DMS53 (cell line): ENCODE results near the gene TRAF2.

Source experiments
- DNase-seq: peaks from one replicate; lab custom pipeline; 2025; lab: John Stamatoyannopoulos, UW

The TRAF2 gene

GRCh38 chr9:136962163-136962562, 75.8 kb downstream of the TRAF2 start:
- DNase-seq = no peak

- DNase-seq = no peak
These were observed 76.5 kb downstream of the TRAF2 start for GRCh38 chr9:136962701-136963248.

DNA sequence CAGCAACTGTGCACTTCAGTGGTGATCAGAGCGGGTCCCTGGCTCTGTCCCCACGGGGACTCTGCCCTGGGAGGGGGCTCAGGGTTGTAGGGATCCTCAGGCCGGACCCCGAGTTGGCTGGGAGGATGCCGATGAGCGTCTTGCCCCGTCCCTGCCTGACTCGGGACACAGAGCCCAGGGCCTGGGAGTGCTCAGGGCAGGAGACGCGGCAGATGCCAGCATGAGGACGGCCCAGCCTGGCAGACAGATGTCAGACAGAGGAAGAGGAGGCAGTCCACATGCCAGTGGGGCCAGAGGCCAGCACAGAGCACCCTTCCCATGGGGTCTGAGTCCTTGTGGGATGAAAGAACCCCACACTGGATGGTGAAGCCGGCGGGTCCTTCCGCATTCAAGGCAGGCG, 77.0 kb downstream of the TRAF2 start:
- DNase-seq = no peak

DNA sequence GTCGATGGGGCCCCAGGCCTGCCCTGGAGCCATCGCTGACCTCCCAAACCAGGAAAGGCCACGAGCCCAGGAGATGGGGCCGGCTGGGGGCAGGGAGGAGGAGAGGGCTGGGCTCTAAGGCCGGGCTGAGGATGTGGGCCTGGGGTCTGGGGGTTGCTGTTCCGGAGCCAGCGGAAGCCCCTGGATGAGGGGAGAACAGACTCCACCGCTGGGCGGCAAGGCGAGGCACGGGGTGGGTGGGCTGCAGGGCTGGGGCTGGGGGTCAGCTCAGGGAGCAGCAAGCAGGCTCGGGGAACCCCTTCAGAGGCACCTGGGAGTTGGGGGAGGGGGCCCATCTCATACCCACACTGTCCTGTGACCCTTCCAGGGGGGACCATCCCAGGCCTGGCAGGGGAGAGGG, 77.4 kb downstream of the TRAF2 start:
- no peak for DNase-seq

- peak; percentile 87 for DNase-seq
These were observed 77.9 kb downstream of the TRAF2 start for GRCh38 chr9:136964171-136964689.

DNA sequence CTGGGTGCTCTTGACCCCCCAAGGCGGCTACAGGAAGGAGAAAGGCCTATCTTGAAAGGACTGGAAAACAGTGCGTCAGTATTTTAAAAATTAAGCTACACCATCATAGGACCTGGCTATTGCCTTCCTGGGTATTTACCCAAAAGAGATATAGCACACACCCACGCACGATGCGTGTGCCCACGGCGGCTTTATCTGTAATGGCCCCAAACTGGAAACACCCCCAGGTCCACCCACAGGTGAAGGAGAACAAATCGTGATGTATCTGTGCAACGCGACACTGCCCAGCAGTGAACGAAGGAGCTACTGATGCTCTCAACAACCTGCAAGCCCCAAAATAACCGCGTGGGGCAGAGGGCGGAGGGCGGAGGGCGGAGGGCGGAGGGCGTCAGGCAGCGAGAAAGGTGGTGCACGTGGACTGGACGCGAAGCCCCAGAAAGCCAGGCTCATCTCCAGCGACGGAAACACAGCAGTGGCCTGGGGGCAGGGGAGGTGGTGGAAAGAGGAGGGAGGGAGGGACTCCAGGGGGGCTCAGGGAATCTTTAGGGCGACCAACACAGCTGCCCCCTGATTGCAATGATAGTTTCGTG, 78.6 kb downstream of the TRAF2 start:
- no peak for DNase-seq

DNA sequence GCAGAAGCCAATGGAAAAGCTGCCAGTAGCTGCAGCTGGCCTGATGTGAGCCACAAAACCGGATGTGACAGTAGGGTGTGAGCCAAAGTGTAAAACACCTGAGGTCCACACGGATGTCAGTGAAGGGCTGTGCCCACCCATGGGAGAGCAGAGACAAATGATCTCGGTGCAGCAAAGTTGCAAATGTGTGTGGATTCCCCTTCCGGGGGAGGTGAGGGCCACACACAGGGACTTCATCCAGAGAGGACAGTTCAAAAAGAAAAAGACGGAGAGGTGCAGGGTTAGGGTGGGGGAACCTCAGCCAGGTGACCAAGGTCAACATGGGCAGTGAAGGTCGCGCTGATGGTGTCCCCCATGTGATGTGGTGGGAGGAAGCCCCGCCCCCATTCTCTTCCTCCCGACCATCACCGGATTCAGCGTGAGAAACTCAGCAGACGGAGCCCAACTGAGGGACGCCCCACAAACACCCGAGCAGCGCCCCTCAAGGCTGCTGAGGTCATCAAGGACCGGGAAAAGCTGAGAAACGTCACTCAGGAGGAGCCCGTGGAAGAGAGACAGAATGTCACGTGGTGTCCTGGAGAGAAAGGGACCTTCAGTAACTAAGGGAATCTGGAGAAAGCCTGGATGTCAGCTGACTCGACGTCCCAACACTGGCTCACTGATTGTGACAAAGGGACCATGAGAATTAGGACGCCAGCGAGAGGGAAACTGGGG, 79.6 kb downstream of the TRAF2 start:
- DNase-seq = peak; percentile 45

- DNase-seq = no peak
These were observed 82.2 kb downstream of the TRAF2 start for GRCh38 chr9:136968333-136969127.

DNA sequence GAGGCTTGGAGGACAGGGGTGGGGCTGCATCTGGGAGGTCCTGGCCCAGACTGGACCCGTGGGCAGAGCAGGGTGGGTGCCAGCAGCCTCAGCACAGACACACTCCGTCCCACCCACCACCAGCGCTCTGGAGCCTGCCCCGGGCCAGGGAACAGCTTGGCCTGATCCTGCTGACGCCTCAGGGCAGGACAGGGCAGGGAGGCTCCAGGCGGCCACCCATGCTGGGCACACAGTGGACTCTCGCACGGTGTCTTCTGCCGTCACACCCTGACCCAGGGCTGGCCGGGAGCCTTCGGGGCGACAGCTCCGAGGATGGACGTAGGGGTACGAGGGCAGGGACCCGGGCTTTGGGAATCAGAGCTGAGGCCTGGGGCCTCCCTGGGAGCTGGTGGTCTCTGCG, 82.8 kb downstream of the TRAF2 start:
- DNase-seq = no peak

DNA sequence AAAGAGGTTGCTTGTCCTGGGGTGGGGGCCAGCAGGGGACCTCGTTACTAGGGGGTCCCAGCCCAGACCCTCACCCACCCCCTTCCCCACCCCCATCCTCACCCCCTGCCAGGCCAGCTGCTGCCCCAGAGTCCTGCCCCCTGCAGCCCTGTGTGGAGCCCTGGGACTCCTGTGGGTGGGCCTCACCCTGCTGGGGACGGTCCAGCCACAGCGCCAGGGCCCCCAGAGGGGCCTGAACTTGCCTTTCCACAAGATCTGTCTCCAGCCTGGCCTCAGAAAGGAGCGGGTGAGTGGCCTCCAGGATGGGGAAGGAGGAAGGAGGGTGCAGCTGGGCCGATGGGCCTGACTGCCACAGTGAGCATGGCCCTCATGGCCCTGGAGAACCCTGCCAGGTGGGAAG, 83.5 kb downstream of the TRAF2 start:
- DNase-seq = no peak

DNA sequence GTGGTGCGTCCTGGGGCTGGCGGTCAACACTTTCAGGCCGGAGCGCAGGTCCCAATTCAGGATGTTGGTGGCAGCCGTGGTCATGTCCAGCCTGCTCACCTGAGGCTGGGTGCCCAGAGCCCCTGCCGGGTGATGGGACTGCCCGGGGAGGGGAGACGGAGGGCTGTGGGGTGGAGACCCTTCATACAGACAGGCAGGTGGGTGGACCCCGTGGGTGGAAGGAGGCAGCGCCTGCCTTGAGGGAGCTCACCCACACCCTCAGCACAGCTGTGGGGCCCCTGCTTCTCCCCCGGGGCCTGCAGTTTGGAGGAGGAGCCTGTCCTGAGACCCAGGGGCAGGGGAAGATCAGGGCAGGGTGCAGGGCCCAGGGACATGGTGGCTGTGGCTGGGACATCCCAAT, 84.0 kb downstream of the TRAF2 start:
- no peak for DNase-seq

DNA sequence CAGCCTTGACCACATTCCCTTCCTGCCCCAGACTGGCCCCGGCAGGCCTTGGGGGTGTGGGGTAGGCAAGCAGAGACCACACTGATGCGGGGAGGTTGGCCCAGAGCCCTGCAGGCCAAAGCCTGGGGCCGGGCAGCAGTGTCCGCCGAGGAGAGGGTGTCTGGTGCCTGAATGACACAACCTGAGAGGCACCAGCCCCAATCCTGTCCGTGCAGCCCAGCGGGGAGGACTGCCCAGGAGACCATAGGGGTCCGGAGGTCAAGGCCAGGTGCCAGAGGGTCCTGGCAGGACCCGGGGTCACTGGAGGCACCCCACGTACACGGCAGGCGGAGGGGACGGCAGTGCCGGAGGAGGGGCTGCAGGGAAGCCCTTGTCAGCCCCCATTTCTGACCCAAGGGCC, 85.4 kb downstream of the TRAF2 start:
- no peak for DNase-seq

DNA sequence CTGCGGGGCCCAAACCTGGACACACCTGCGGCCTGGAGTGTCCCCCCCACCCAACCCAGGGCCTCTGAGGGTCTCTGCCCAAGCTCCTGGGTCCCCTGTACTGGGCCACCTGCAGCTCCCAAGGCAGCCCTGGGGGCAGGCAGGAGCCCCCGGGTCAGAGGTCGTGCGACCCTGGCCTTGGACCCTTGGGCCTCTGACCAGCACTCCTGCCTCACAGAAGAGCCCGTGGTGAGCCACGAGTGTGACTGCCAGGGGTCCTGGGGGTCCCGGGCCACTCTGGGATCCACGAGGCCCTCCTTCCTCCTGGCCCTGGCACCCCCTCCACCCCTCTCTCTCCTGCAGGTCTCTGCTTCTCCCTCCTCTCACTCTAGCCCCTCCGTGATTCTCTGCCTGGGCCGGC, 86.0 kb downstream of the TRAF2 start:
- DNase-seq = no peak

- no peak for DNase-seq
These were observed 86.4 kb downstream of the TRAF2 start for GRCh38 chr9:136972743-136973142.

DNA sequence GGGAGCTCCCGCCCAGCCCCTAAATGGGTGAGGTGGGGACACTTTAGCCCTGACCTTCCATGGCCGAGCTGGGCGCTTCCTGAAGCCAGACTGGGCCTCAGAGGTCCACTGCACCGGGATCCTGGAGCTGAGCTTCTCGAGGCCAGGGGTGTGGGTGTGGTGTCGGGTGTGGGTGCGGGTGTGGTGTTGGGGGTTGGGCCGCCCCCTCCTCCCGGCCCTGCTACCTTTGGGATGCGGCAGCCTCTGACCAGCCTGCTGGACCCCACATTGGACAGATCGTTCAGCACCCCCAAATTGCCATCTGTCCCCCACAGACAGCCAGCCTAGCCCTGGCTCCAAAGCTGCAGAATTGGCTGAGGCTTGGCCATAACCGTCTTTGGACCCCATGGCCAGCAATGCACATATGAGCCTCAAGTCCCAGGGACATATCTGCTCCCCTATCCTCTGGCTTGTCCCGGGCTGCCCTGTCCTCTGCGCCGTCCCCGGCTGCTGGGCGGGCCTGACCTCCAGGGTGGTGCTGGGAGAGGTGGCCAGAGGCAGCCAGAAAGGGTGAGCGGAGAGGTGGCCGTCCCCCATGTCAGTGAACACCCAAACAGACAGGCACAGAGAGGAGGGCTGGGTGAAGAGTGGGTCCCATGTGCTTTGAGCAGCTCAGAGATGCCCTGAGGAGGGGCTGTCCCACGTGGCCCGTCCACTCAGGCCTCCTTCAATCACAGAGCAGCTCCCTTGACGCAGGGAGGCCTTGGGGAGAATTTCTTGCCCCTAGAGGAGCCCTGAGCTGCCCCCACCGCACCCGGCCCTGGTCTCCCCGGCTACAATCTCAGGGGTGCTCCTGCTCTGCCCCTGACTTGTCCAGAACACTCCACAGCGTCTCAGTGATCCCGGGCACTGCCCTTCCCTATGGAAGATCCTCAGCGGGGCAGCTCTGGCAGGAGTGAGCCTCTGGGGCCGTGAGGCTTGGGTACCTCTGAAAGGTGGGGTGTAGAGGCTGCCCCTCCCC, 87.6 kb downstream of the TRAF2 start:
- DNase-seq = no peak

GRCh38 chr9:136974817-136975535, 88.7 kb downstream of the TRAF2 start:
- no peak for DNase-seq

DNA sequence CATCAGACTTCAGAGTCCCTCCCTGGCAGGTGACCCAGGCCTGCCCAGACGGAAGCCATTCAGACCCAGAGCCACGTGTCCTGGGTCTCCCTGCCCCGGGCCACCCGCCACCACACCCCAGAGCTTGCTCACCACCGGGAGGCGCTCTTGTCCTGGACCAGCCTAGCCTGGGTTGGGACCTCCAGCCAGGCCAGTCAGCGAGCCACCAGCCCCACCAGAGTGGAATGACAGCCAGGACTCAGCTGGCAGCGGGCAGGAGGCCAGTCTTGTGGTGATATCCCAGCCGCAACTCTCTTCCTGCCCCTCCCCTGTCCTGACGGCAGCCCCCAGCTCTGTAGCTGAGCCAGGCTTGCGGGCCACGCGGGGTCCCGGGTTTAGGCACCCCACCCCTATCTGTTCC, 89.3 kb downstream of the TRAF2 start:
- no peak for DNase-seq
